H1 (cell line): ENCODE measurements around the gene AKAP7. TPM values are rescaled to one million over a fixed set of nuclear protein-coding genes. Genes with fewer than 3 reads are reported as not detected.

ENCODE experiments used
- CTCF ChIP-seq, 3 experiments: IDR thresholded peaks; 1 replicate in 2 of 3; 2 replicates in 1 of 3; pipeline versions ENCODE4 v1.5.1 to v1.6.1; 2011; ENCODE audit warnings: low read length in 3 of 3, mild to moderate bottlenecking in 3 of 3, inconsistent platforms in 2 of 3, low read depth in 1 of 3, moderate library complexity in 1 of 3; ENCODE audit not compliant: insufficient read depth in 1 of 3; ENCODE audit errors: control extremely low read depth in 1 of 3
- RXRA ChIP-seq: IDR thresholded peaks from 2 replicates; pipeline ENCODE4 v1.6.1; 2011; ENCODE audit warnings: low read depth, mild to moderate bottlenecking, low read length, moderate library complexity; ENCODE audit not compliant: insufficient read depth
- polyA plus RNA-seq, 7 experiments: library from polyadenylated mRNA; depleted of rRNA in 3 of 7; stranded (reverse) in 5 of 7; unstranded in 2 of 7; fragments of >200 nt in 5 of 7; fragments of 200-250 nt in 2 of 7; gene quantifications; 1 replicate in 5 of 7; 2 replicates in 1 of 7; 4 replicates in 1 of 7; pipeline versions ENCODE4 v1.2.1 to v1.2.3, GENCODE V29; 2011 to 2013; ENCODE audit warnings: missing spikeins in 2 of 7, mixed read lengths in 2 of 7
- total RNA-seq: library from RNA; stranded (reverse); fragmentation: NEBNext Ultra II Directional; extraction: Animal tissue kit (Norgen Biotek cat#: 25700); gene quantifications from 2 replicates; pipeline ENCODE4 v1.2.1, GENCODE V29; 2021

AKAP7 gene
- total and polyA plus RNA-seq, 2 of the 8 experiments (the other 6 are each of a cell fraction or from before 2014, with no cell fraction given): 4.7 to 16.9 TPM

GRCh38 chr6:131199568-131200272, 64.5 kb downstream of the AKAP7 start (continued):
- TF ChIP-seq CTCF (IDR thresholded peaks at IDR 0.05; ENCODE audit: control extremely low read depth in 1 of 3, insufficient read depth in 1 of 3, low read depth in 1 of 3, low read length in 3 of 3): peak; percentile 34 to 86 (median 76)
- TF ChIP-seq RXRA: no peak
